Measurements from ENCODE around the gene ACTR3C.
"Not testable (repeated sequence)": the region's sequence is repeated elsewhere in the genome, so short reads cannot be mapped to it uniquely, and the experiment has no call there.

Gene ACTR3C

GRCh38 chr7:150334108-150334507, 10.8 kb upstream of the ACTR3C start:
- DNase-seq = no peak

DNA sequence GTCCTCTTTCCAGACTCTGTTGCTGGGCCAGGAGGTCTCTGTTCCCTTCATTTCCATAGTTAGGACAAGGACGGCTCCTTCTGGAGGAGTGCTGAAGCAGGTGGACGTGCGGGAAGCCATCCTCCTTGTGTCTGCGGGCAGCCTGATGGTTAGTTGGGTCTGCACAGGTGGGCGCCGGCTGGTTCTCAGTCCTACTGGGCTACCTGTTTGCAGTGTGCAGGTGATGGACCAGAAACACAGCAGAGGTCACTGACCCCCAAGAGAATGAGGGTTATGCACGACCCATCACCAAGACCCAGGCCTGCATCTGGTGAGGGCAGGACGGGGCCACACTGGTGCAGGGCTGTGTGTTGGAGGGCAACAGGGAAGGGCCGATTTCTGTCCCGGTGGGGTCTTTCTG, 10.3 kb upstream of the ACTR3C start:
- no peak for DNase-seq

GRCh38 chr7:150332852-150333635, 9.7 kb upstream of the ACTR3C start:
- no peak for DNase-seq

DNA sequence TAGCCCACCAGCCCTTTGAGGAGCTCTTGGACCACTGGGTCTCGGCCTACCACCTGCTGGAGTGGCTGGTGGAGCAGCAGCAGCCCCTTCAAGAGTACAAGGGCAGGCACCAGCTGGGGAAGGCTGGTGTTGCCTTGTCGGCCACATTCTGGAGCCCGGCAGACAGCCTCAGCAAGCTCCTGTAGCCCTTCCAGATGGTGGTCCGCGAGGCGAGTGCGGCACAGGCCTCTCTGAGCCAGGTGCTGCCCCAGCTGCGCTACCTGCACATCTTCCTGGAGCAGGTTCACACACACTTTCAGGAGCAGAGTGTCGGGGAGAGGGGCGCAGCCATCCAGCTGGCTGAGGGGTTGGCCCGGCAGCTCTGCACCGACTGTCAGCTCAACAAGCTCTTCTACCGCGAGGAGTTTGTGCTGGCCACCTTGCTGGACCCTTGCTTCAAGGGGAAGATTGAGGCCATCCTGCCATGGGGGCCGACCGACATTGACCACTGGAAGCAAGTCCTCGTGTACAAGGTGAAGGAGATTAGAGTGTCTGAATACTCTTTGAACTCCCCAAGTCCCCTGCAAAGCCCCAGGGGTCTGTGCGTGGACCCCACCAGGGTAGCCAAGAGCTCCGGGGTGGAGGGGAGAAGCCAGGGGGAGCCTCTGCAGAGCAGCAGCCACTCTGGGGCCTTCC, 7.0 kb upstream of the ACTR3C start:
- DNase-seq = no peak

- DNase-seq = no peak
Observed at GRCh38 chr7:150329331-150330120, 6.2 kb upstream of the ACTR3C start.

- no peak for DNase-seq
Observed at GRCh38 chr7:150327308-150327707, 4.0 kb upstream of the ACTR3C start.

DNA sequence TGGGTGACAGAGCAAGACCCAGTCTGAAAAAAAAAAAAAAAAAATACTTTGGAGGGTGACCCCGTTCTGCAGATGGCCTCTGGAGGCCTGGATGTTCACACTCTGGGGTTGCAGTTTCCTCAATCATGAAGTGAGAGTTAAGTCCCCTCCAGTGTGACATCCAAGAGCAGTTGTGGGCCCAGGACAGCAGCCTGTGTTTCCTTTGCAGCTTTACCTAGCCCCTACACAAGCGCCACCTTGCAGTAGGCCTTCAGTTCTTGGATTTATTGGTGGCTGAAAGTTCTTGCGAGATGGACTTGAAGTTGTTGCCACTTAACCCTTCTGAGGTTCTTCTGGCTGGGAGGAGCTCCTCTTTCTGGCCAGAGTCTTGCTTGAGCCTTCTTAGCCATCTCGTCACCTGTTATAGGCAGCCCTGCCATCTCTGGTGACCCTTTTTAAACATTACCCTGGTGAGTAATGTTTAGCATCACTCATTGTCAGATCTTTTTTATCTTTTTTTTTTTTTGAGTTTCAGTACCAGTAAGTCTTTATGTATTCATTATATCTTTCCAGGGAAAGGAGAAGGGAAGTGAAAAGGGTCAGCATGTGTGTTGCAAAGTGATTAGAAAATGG, 3.4 kb upstream of the ACTR3C start:
- no peak for DNase-seq

DNA sequence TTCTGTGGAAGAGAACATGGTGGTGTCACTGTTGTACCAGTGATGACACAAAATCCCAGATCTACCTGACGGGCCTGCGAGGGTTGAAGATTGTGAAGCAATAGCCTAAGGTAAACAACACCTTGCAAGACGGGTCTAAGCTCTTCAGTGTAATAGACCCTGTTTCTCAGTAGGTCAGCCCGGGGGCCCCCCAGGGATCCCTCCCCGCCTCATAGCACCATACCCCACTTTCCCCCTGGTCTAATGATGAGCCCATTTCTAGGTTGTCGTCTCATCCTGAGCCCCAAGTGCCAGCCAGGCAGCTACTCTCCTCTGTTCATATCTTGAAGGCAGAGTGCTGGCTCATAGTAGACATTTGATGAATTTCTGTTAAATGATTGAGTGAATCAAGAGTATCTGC, 2.6 kb upstream of the ACTR3C start:
- no peak for DNase-seq

GRCh38 chr7:150325110-150325611, 1.8 kb upstream of the ACTR3C start:
- no peak for DNase-seq

GRCh38 chr7:150324373-150324961, 1.1 kb upstream of the ACTR3C start:
- DNase-seq = no peak

DNA sequence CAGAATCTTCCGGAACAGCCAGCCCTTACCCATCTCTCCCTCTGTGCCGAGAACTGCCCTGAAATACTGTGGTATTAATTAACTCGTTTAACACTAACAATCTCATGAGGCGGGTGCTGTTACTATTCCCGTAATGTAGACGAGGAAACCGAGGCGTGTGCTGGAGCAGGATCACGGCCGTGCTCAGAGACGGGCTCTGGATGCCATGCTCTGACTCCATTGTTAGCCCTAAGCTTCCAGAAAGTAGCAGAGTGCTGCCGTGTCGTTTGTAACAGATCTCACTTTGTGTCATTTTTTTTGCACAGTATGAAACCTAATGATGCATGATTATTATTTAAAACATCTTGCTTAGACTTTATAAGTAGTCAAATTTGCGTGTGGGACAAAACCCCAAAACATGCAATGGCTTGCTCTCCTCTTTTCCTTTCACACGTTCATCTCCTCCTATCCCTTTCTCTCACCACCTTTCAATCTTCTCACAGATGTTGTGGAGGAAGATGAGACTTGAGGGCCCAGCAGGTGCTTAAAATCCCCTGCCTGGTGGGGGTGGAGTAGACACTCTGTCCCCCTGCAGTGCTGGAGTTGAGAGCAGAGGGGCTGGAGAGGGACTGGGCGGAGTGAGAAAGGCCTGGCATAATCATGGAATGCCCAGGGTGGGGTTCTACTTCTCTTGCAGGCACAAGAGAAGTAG, 482 bp upstream of the ACTR3C start:
- no peak for DNase-seq

DNA sequence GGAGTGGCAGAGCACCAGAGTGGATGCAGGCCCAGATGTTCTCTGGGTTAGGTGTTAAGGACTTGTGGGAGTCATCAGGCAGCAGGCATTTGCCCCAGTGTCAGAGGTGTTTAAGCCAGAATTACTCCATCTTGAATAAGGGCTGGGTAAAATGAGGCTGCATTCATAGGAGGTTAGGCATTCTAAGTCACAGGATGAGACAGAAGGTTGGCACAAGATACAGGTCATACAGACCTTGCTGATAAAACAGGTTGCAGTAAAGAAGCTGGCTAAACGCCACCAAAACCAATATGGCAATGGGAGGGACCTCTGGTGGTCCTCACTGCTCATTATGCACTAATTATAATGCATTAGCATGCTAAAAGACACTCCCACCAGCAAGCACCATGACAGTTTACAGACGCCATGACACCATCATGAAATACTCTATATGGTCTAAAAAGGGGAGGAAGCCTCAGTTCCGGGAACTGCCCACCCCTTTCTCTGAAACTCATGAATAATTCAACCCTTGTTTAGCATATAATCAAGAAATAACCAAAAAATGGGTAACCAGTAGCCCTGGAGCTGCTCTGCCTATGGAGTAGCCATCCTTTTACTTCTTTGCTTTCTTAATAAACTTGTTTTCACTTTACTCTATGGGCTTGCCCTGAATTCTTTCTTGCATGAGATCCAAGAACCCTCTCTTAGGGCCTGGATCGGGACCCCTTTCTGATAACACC, 1.1 kb downstream of the ACTR3C start:
- no peak for DNase-seq

GRCh38 chr7:150321788-150322113, 1.6 kb downstream of the ACTR3C start:
- no peak for DNase-seq

DNA sequence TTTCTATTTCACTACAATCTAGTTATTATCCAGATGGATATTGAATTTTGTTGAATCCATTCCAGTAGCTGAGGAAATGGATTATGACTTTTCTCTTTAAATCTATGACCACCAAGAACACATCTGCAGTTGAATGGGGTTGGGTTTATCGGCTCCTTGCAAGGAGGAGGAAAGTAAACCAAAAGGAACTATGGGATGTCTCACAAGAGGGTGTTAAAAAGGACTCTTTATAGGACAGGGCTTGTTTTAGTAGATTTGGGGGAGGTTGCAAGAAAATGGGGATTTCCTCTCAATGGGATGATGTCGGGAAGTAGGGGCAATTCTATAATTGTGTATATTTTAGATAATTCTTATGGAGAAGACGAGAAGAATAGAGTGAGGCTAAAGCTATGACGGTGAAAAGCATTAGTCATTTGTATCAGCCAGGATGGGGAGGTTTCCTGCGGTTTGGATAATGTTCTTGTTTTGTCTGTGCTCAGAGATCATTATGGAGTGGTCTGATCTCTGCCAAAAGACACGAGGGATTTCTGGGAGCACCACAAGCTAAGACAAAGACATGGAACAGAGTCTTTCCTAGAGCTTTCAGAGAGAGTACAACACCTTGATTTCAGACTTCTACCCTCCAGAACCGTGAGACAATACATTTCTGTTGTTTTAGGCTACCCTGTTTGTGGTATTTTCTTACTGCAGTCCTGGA, 5.4 kb downstream of the ACTR3C start:
- DNase-seq = no peak

GRCh38 chr7:150316987-150317386, 6.4 kb downstream of the ACTR3C start:
- DNase-seq = not testable (repeated sequence)

GRCh38 chr7:150314639-150315239, 8.6 kb downstream of the ACTR3C start:
- no peak for DNase-seq

DNA sequence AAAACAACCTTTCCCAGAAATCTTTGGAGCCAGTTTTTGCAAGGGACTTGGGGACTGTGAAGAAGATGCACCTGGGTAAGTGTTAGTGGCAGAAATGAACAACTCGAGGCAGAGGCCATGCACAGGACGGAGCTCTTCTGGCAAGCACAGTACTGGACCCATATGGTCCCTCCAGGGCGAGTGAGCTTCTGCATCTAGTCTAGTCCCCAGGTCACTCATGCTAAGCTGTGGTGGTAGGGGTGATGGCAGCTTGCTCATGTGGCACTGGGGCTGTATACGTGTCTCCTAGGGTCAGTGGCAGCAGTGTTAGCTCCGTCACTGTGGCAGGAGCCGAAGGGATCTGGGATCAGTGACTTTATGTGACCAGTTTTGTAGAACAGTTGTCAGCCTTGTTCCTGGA, 9.5 kb downstream of the ACTR3C start:
- no peak for DNase-seq

- no peak for DNase-seq
Observed at GRCh38 chr7:150313367-150313809, 10.0 kb downstream of the ACTR3C start.

DNA sequence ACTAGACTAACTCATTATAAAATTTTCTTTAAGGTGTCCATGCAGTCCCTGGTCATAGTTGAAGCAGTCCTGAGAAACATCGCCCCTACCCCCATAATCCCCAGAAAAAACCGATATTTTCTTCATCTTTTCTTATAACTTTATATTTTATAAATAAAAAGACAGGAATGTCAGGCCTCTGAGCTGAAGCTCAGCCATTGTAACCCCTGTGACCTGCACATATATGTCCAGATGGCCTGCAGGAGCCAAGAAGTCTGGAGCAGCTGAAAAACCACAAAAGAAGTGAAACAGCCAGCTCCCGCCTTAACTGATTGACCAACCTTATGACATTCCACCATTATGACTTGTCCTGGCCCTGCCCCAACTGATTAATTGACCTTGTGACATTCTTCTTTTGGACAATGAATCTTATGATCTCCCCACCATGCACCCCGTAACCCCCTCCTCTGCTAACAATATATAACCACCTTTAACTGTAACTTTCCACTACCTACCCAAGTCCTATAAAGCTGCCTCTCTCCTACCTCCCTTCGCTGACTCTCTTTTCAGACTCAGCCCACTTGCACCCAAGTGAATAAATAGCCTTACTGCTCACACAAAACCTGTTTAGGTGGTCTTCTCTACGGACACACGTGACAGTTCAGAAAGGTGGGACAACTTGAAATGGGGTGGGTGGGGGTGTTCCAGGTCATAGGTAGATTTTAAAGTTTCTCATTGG, 10.5 kb downstream of the ACTR3C start:
- not testable (repeated sequence) for DNase-seq

DNA sequence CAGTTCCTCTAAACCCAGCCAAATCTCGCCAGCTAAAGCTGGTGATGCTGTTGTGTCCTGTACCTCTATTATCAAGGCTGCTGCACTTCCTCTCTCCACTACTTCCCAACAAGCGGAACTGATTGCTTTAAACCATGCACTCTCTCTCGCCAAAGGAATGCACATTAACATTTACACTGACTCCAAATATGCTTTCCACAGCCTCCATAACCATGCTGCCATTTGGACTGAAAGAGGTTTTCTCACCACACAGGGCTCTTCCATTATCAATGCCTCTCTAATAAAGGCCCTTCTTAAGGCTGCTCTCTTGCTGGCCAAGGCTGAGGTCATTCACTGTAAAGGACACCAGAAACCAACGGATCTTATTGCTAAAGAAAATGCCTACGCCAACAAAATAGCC, 11.6 kb downstream of the ACTR3C start:
- DNase-seq = no peak

All from cortex of kidney (tissue), 1 donor.